Activated naive CD8-positive, alpha-beta T cell treated with anti-CD3 and anti-CD28 coated beads, Interleukin-2, amount 50 U/mL, for 24 hours (primary cell): ENCODE data around the gene POLR2E.

Experiments used
- ATAC-seq: fragments of 150-1000 bp; cut with Tn5 transposase; one replicate; pipeline ENCODE4 v1.10.0; 2021
- DNase-seq: peaks from one replicate; pipeline ENCODE4 v3.0.0; 2021
- H3K27ac Mint-ChIP-seq: one replicate; pipeline ENCODE4 v1.8.0; 2021; ENCODE audit warnings: mild to moderate bottlenecking, mixed read lengths
- H3K27me3 Mint-ChIP-seq: one replicate; pipeline ENCODE4 v1.8.0; 2021; ENCODE audit warnings: mixed read lengths
- H3K36me3 Mint-ChIP-seq: one replicate; pipeline ENCODE4 v1.8.0; 2021; ENCODE audit warnings: low read depth, mixed read lengths
- H3K4me1 Mint-ChIP-seq: one replicate; pipeline ENCODE4 v1.8.0; 2021; ENCODE audit warnings: mixed read lengths
- H3K4me3 Mint-ChIP-seq: one replicate; pipeline ENCODE4 v1.8.0; 2021; ENCODE audit warnings: mild to moderate bottlenecking, moderate library complexity, mixed read lengths
- H3K9me3 Mint-ChIP-seq: one replicate; pipeline ENCODE4 v1.8.0; 2021; ENCODE audit warnings: mixed read lengths

Gene POLR2E

DNA sequence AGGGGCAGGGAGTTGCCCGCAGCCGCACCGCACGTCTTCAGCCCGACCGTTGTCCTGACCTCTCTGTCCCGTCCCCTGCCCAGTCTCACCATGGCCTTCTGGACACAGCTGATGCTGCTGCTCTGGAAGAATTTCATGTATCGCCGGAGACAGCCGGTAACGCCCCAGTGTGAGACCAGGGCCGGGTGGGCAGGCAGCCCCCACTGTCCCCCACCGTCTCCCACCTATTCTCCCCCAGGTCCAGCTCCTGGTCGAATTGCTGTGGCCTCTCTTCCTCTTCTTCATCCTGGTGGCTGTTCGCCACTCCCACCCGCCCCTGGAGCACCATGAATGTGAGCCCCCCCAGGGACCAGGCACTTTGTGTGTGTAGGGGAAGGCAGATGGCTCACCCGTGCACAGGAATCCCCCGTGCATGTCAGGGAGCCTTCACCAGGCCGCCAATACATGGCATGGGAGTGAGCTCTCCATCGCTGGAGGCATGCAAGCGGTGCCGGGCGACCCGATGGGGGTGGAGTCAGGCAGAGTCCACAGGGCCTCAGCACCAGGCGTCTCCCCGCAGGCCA lies 53.8 kb downstream of the POLR2E start:
- ATAC-seq, result no peak
- Mint-ChIP-seq H3K4me1 (peaks cover 40% of the 10 kb centered on the region), H3K4me3 (peak overlapping the region; percentile 87), H3K36me3 (peaks cover 9% of the 10 kb centered on the region), H3K27ac (no peak overlapping the region), H3K9me3 (no peaks in the 10 kb centered on the region), H3K27me3 (no peaks in the 10 kb centered on the region)
- DNase-seq, result no peak

DNA sequence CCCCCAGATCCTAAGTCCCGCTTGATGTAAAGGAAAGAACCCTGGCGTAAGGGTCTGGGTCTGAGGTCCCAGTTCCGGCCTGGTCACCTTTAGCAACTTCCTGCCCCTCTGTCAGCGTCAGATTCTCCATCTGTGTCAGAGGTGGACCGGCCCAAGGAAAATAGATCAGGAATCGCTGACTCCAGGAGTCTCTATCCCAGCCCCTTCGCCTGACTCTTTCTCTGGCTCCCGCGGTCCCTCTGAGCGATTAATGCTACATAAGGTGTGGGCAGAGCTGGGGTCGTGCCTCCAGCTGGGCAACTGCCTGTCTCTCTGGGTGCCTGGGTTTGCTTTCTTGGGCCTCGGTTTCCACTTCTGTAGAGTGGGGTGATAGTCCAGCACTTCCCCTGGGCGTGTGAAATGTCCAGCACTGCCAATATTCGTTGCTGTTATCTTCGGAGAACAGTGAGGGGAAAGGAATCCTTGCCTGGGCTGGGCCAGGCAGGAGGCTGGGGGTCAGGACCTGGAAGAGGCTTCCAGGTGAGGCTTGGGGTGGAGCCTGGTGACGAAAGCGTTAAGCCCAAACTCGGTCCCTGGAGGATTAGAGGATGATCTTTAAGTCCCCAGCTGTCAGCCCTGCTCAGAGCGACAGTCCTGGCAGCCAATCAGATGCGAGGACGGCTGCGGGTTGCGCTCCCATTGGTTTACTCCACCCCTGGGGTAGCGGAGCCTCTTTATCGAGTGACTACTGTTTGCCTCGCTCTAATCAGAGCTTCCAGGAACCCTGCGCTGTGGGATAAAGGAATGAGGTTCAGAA lies 54.5 kb downstream of the POLR2E start:
- peak overlapping the region; percentile 54 for H3K27ac Mint-ChIP-seq
- peak overlapping the region; percentile 87 for H3K4me3 Mint-ChIP-seq
- H3K4me1 Mint-ChIP-seq, result peaks cover 41% of the 10 kb centered on the region
- ATAC-seq (peak; percentile 66), DNase-seq (peak; percentile 89)
- no peaks in the 10 kb centered on the region for H3K9me3 Mint-ChIP-seq
- no peaks in the 10 kb centered on the region for H3K27me3 Mint-ChIP-seq
- peaks cover 10% of the 10 kb centered on the region for H3K36me3 Mint-ChIP-seq

DNA sequence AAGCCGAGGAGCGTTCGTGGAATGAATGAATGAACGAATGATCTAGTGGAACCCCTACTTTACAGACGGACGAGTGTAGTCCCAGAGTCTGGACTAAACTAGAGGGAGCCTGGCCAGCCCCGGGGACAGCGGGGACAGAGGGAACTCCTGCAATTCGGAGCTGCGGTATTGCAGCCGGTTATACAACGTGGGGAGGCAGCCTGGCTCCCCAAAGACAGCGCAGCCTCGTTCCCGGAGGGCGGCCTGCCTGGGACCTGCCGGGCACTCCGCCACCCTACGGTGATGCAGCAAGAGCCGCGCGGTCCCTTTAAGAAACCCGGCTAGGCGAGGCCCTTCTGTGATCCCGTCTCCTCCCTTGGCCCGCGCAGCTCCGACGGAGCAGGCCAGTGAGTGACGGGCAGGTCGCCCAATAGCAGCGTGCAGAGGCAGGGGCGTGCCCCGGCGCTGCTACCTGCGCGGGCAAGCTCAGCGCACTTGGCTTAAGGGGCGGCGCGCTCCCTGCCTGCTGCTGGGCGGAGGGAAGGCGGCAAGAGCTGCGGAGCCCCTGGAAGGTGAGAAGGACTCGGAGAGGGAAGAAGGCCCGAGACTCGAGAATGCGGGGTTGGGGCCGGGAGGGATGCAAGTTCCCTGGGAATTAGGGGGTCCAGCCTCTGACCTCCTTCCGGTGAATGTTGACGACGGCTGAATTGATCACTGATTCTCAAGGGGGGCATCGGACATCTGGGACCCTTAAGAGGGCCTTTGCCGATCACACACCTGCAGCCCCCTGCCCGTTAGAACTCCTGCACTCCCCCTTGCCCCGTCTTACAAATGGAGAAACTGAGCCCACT lies 55.3 kb downstream of the POLR2E start, which contains the start of gene ABCA7:
Gene ABCA7, plus strand, starts transcription at position 462 of the 830 bp plus-strand sequence. CDS start 1,255 bp downstream, outside the sequence.
- peak within 1 kb of the TSS; percentile 65 for H3K27ac Mint-ChIP-seq
- peaks cover 13% of the 10 kb centered on the region for H3K36me3 Mint-ChIP-seq
- no peaks in the 10 kb centered on the region for H3K27me3 Mint-ChIP-seq
- DNase-seq, result peak; percentile 100
- H3K9me3 Mint-ChIP-seq, result no peaks in the 10 kb centered on the region
- H3K4me1 Mint-ChIP-seq, result peaks cover 41% of the 10 kb centered on the region
- ATAC-seq, result peak; percentile 97
- peak within 1 kb of the TSS; percentile 87 for H3K4me3 Mint-ChIP-seq

DNA sequence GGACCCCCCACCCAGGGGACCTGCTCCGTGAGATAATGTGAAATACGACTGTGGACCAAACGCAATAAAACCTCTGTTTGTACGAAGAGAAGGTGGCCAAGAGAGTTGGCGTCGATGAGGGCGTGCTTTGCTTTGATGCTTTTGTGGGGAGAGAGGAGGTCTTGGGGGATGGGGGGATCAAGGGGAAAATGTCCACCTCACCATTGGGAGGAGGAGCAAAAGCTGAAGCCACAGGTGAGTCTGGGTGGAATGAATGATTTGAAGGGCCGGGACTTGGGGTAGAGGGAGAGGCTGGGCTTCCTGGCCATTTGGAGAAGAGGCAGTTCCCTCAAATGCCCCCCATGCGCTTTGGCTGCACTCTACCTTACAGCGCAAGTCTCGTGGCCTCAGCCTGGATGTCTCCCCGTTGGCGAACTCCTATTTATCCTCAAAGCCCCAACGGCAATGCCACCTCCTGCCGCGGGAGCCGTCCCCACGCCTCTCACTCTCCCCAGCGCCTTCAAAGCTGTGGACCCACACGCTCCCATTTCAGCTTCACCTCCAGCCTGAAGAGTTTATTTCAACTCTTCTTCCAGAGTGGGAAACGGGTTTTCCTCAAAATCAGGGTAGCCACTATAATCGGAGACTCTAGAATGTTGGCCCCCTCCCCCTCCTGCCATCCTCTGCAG lies 56.1 kb downstream of the POLR2E start:
- Mint-ChIP-seq H3K9me3 (no peaks in the 10 kb centered on the region), H3K27me3 (no peaks in the 10 kb centered on the region), H3K36me3 (peaks cover 13% of the 10 kb centered on the region), H3K27ac (peak overlapping the region; percentile 65), H3K4me1 (peaks cover 41% of the 10 kb centered on the region), H3K4me3 (peak overlapping the region; percentile 87)
- no peak for DNase-seq
- ATAC-seq, result no peak

DNA sequence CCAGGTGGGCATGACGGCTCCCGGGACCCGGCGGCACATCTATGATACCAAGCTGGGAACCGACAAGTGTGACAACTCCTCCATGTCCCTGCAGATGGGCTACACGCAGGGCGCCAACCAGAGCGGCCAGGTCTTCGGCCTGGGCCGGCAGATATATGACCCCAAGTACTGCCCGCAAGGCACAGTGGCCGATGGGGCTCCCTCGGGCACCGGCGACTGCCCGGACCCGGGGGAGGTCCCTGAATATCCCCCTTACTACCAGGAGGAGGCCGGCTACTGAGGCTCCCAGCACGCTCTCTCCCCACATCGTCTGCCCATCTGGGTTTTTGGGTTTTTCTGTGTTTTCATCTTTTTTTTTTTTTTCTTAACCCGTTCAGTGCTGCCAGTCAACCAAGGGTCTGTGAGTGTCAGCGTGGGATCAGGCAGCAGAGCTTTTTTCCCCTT lies 57.5 kb downstream of the POLR2E start:
- no peaks in the 10 kb centered on the region for H3K27me3 Mint-ChIP-seq
- peaks cover 43% of the 10 kb centered on the region for H3K4me1 Mint-ChIP-seq
- H3K36me3 Mint-ChIP-seq, result peaks cover 20% of the 10 kb centered on the region
- H3K4me3 Mint-ChIP-seq, result peak overlapping the region; percentile 57
- peak overlapping the region; percentile 62 for H3K27ac Mint-ChIP-seq
- DNase-seq, result no peak
- ATAC-seq, result no peak
- H3K9me3 Mint-ChIP-seq, result peaks cover 4% of the 10 kb centered on the region
